SJCRH30 (cell line): ENCODE results near the gene SLC38A5. TPM values are rescaled to one million over a fixed set of nuclear protein-coding genes. Genes with fewer than 3 reads are reported as not detected.

ENCODE experiments used
- DNase-seq, 2 experiments: peaks; one replicate each; pipeline ENCODE4 v3.0.0-alpha.2; 2015 to 2020
- H3K27ac ChIP-seq: fragments of 250-450 bp; sonication (Bioruptor Pico); 2 replicates; pipeline ENCODE4 v1.5.1; 2020; ENCODE audit warnings: mild to moderate bottlenecking, moderate library complexity
- H3K27me3 ChIP-seq: fragments of 250-450 bp; sonication (Bioruptor Pico); 2 replicates; pipeline ENCODE4 v1.5.1; 2020; ENCODE audit warnings: mild to moderate bottlenecking, moderate library complexity
- H3K36me3 ChIP-seq: fragments of 250-450 bp; sonication (Bioruptor Pico); 2 replicates; pipeline ENCODE4 v1.5.1; 2020; ENCODE audit warnings: mild to moderate bottlenecking, moderate library complexity
- H3K4me1 ChIP-seq: fragments of 250-450 bp; sonication (Bioruptor Pico); 2 replicates; pipeline ENCODE4 v1.5.1; 2020; ENCODE audit warnings: mild to moderate bottlenecking, moderate library complexity
- H3K4me3 ChIP-seq: fragments of 250-450 bp; sonication (Bioruptor Pico); 2 replicates; pipeline ENCODE4 v1.5.1; 2020; ENCODE audit warnings: mild to moderate bottlenecking, moderate library complexity
- H3K9me3 ChIP-seq: fragments of 250-450 bp; sonication (Bioruptor Pico); replicated peaks from 2 replicates; pipeline ENCODE4 v1.5.1; 2020; ENCODE audit warnings: mild to moderate bottlenecking, moderate library complexity
- total RNA-seq: library from RNA; depleted of rRNA; stranded (reverse); fragments of >200 nt; shearing (Covaris generic); gene quantifications from 2 replicates; pipeline ENCODE4 v1.2.3, GENCODE V29; 2014

SLC38A5 gene
- total RNA-seq, 1 experiment from 2014 or later, result 15.4 TPM

GRCh38 chrX:48478806-48479205, 8.7 kb upstream of the SLC38A5 start:
- Histone ChIP-seq H3K27me3 (no peaks in the 10 kb centered on the region), H3K36me3 (no peaks in the 10 kb centered on the region), H3K4me1 (no peaks in the 10 kb centered on the region), H3K9me3 (no peaks in the 10 kb centered on the region), H3K4me3 (no peak overlapping the region), H3K27ac (no peak overlapping the region)
- no peak for DNase-seq

GRCh38 chrX:48477960-48478755, 8.1 kb upstream of the SLC38A5 start:
- no peaks in the 10 kb centered on the region for H3K36me3 ChIP-seq
- H3K27ac ChIP-seq, result no peak overlapping the region
- no peaks in the 10 kb centered on the region for H3K4me1 ChIP-seq
- no peaks in the 10 kb centered on the region for H3K9me3 ChIP-seq
- no peak overlapping the region for H3K4me3 ChIP-seq
- H3K27me3 ChIP-seq, result no peaks in the 10 kb centered on the region
- no peak for DNase-seq

- no peaks in the 10 kb centered on the region for H3K9me3 ChIP-seq
- no peak for DNase-seq
- peak overlapping the region; percentile 69 for H3K4me3 ChIP-seq
- no peaks in the 10 kb centered on the region for H3K4me1 ChIP-seq
- no peak overlapping the region; the same call in 1 of the 2 replicates for H3K27ac ChIP-seq
- H3K36me3 ChIP-seq, result no peaks in the 10 kb centered on the region
- no peaks in the 10 kb centered on the region for H3K27me3 ChIP-seq
These were observed 6.9 kb upstream of the SLC38A5 start for GRCh38 chrX:48476919-48477318.

- peak within 1 kb of the TSS; percentile 66 for H3K27ac ChIP-seq
These were observed 5.9 kb upstream of the SLC38A5 start, which contains the start of gene FTSJ1 for GRCh38 chrX:48475774-48476577. Gene FTSJ1 (plus strand): TSS chrX:48476199. CDS start chrX:48478048, 1,849 bp downstream.

GRCh38 chrX:48475296-48475695, 5.2 kb upstream of the SLC38A5 start:
- DNase-seq, result no peak
- Histone ChIP-seq H3K4me1 (no peaks in the 10 kb centered on the region), H3K9me3 (no peaks in the 10 kb centered on the region), H3K36me3 (no peaks in the 10 kb centered on the region), H3K27ac (peak overlapping the region; percentile 66), H3K4me3 (peak overlapping the region; percentile 69), H3K27me3 (no peaks in the 10 kb centered on the region)

More at GRCh38 chrX:48475774-48476577, 5.9 kb upstream of the SLC38A5 start, which contains the start of gene FTSJ1:
- H3K4me3 ChIP-seq, result peak within 1 kb of the TSS; percentile 69
- H3K4me1 ChIP-seq, result no peaks in the 10 kb centered on the region
- no peaks in the 10 kb centered on the region for H3K27me3 ChIP-seq
- H3K9me3 ChIP-seq, result no peaks in the 10 kb centered on the region
- no peaks in the 10 kb centered on the region for H3K36me3 ChIP-seq
- peak; percentile 82 to 84 for DNase-seq

GRCh38 chrX:48474581-48474980, 4.5 kb upstream of the SLC38A5 start:
- no peaks in the 10 kb centered on the region for H3K9me3 ChIP-seq
- no peaks in the 10 kb centered on the region for H3K4me1 ChIP-seq
- no peak overlapping the region for H3K27ac ChIP-seq
- no peak for DNase-seq
- no peak overlapping the region for H3K4me3 ChIP-seq
- no peaks in the 10 kb centered on the region for H3K36me3 ChIP-seq
- H3K27me3 ChIP-seq, result no peaks in the 10 kb centered on the region

- no peak for DNase-seq
- H3K27ac ChIP-seq, result no peak overlapping the region
- no peaks in the 10 kb centered on the region for H3K36me3 ChIP-seq
- H3K9me3 ChIP-seq, result no peaks in the 10 kb centered on the region
- no peaks in the 10 kb centered on the region for H3K27me3 ChIP-seq
- no peaks in the 10 kb centered on the region for H3K4me1 ChIP-seq
- no peak overlapping the region for H3K4me3 ChIP-seq
These were observed 4.1 kb upstream of the SLC38A5 start for GRCh38 chrX:48474127-48474526.

- Histone ChIP-seq H3K27ac (no peak overlapping the region), H3K9me3 (no peaks in the 10 kb centered on the region), H3K27me3 (no peaks in the 10 kb centered on the region), H3K4me3 (no peak overlapping the region), H3K4me1 (no peaks in the 10 kb centered on the region), H3K36me3 (no peaks in the 10 kb centered on the region)
- no peak for DNase-seq
These were observed 3.6 kb upstream of the SLC38A5 start for GRCh38 chrX:48473704-48473990.

GRCh38 chrX:48472851-48473703, 3.0 kb upstream of the SLC38A5 start:
- Histone ChIP-seq H3K4me3 (no peak overlapping the region), H3K4me1 (no peaks in the 10 kb centered on the region), H3K27ac (no peak overlapping the region), H3K36me3 (no peaks in the 10 kb centered on the region), H3K27me3 (no peaks in the 10 kb centered on the region), H3K9me3 (no peaks in the 10 kb centered on the region)
- DNase-seq, result peak in 1 of 2 experiments; percentile 50

GRCh38 chrX:48472225-48472624, 2.2 kb upstream of the SLC38A5 start:
- no peak overlapping the region for H3K4me3 ChIP-seq
- no peak overlapping the region for H3K27ac ChIP-seq
- no peaks in the 10 kb centered on the region for H3K27me3 ChIP-seq
- H3K9me3 ChIP-seq, result no peaks in the 10 kb centered on the region
- DNase-seq, result no peak
- H3K36me3 ChIP-seq, result no peaks in the 10 kb centered on the region
- no peaks in the 10 kb centered on the region for H3K4me1 ChIP-seq

- no peak for DNase-seq
These were observed 1.4 kb upstream of the SLC38A5 start for GRCh38 chrX:48471504-48471903.

GRCh38 chrX:48470833-48471118, 716 bp upstream of the SLC38A5 start:
- Histone ChIP-seq H3K27me3 (no peaks in the 10 kb centered on the region), H3K27ac (no peak overlapping the region), H3K4me3 (no peak overlapping the region), H3K4me1 (no peaks in the 10 kb centered on the region), H3K36me3 (no peaks in the 10 kb centered on the region), H3K9me3 (no peaks in the 10 kb centered on the region)
- no peak for DNase-seq

More at GRCh38 chrX:48471504-48471903, 1.4 kb upstream of the SLC38A5 start:
- no peaks in the 10 kb centered on the region for H3K36me3 ChIP-seq
- H3K27ac ChIP-seq, result no peak overlapping the region
- H3K4me1 ChIP-seq, result no peaks in the 10 kb centered on the region
- H3K27me3 ChIP-seq, result no peaks in the 10 kb centered on the region
- H3K9me3 ChIP-seq, result no peaks in the 10 kb centered on the region
- H3K4me3 ChIP-seq, result no peak overlapping the region

GRCh38 chrX:48468693-48469691, 1.1 kb downstream of the SLC38A5 start:
- H3K4me3 ChIP-seq, result no peak overlapping the region
- no peaks in the 10 kb centered on the region for H3K9me3 ChIP-seq
- H3K36me3 ChIP-seq, result no peaks in the 10 kb centered on the region
- no peak for DNase-seq
- H3K27me3 ChIP-seq, result no peaks in the 10 kb centered on the region
- no peak overlapping the region for H3K27ac ChIP-seq
- no peaks in the 10 kb centered on the region for H3K4me1 ChIP-seq

GRCh38 chrX:48468247-48468671, 1.8 kb downstream of the SLC38A5 start:
- Histone ChIP-seq H3K9me3 (no peaks in the 10 kb centered on the region), H3K27ac (peak overlapping the region; percentile 49; the same call in 1 of the 2 replicates), H3K4me1 (no peaks in the 10 kb centered on the region), H3K27me3 (no peaks in the 10 kb centered on the region), H3K36me3 (no peaks in the 10 kb centered on the region), H3K4me3 (peak overlapping the region; percentile 47)
- DNase-seq, result peak in 1 of 2 experiments; percentile 20
